Forelimb muscle (tissue), 1 donor: ENCODE data around the gene ABCC1. TPM values are rescaled to one million over a fixed set of nuclear protein-coding genes. Genes with fewer than 3 reads are reported as not detected.

ENCODE experiments used
- DNase-seq: peaks from one replicate; pipeline ENCODE4 v3.0.0-alpha.2; 2013; ENCODE audit warnings: low read depth
- polyA plus RNA-seq: library from polyadenylated mRNA; unstranded; fragments of 120-200 nt; gene quantifications from one replicate; pipeline ENCODE4 v1.2.1, GENCODE V29; 2013; ENCODE audit not compliant: insufficient read length

Gene ABCC1
- polyA plus RNA-seq, 1 donor: 4.1 TPM

DNA sequence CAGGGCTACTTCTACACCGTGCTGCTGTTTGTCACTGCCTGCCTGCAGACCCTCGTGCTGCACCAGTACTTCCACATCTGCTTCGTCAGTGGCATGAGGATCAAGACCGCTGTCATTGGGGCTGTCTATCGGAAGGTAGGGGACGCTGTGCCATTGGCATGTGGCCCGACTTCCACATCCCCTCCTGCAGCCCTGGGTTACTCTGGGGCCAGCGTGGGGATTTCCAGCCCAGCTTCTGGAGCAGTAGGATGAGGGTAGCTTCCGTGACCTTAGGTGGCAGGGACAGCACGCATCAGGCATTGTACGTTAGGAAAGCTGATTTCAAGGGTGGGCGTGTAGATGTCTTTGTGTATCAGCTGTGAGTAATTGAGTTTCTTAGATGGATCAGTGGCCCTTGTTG lies 96.5 kb downstream of the ABCC1 start:
- no peak for DNase-seq

- DNase-seq: no peak
These were observed 98.3 kb downstream of the ABCC1 start for GRCh38 chr16:16047761-16048160.

- DNase-seq: no peak
These were observed 99.6 kb downstream of the ABCC1 start for GRCh38 chr16:16048904-16049582.

- DNase-seq: no peak
These were observed 100.7 kb downstream of the ABCC1 start for GRCh38 chr16:16050106-16050505.

DNA sequence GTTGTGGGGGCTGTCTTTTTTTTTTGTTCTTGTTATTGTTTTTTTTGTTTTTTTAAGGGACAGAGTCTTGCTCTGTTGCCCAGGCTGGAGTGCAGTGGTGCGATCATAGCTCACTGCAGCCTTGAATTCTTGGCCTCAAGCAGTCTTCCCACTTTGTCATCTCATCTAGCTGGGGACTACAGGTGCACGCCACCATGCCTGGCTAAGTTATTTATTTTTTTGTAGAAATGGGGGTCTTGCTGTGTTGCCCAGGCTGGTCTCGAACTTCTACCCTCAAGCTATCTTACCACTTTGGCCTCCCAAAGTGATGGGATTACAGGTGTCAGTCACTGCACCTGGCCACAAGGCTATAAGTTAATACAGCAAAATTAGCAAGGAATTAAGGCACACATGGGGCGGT lies 101.7 kb downstream of the ABCC1 start:
- DNase-seq: no peak

DNA sequence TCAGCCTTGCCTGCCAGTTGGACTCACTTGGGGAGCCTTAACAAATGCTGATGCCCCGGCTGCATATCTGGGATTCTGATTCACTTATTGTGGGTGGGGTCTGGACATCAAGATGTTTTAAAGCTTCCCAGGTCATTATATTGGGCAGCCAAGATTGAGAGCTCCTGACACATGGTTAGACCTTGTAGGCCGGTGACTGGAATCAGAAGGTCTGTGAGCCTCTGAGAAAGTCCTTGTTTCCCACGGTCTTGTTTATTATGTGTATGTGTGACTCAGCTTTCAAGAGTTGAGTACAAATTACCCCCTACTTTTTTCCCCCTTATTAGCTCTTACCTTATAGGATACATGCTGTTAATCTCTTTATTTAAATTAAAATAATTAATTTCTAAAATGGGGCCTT lies 103.5 kb downstream of the ABCC1 start:
- no peak for DNase-seq

DNA sequence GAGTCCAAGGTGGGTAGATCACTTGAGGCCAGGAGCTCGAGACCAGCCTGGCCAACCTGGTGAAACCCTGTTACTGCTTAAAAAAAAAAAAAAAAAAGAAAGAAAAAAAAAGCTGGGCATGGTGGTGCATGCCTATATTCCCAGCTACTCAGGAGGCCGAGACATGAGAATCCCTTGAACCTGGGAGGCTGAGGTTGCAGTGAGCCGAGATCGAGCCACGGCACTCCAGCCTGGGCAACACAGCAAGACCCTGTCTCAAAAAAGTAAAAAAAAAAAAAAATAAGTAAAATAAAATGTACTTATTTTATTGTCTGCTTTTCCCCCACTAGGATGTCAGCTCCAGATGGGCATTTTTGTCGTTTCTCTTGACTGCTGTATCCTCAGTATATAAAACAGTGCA lies 107.7 kb downstream of the ABCC1 start:
- DNase-seq: no peak

DNA sequence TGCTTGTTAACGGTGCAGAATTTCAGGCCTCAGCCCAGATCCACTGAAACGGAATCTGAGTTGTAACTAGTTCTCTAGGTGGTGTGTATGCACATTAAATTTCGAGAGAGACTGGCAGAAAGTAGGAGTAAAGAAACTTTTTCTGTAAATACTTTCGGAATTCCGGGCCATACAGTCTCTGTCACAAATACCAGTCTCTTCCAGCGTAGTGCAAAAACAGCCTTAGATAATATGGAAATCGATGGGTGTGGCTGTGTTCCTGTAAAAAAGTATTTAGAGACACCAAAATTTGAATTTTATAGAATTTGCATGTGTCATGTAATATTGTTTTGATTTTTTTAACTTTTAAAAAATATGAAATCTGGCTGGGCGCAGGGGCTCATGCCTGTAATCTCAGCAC lies 109.7 kb downstream of the ABCC1 start:
- DNase-seq: no peak

DNA sequence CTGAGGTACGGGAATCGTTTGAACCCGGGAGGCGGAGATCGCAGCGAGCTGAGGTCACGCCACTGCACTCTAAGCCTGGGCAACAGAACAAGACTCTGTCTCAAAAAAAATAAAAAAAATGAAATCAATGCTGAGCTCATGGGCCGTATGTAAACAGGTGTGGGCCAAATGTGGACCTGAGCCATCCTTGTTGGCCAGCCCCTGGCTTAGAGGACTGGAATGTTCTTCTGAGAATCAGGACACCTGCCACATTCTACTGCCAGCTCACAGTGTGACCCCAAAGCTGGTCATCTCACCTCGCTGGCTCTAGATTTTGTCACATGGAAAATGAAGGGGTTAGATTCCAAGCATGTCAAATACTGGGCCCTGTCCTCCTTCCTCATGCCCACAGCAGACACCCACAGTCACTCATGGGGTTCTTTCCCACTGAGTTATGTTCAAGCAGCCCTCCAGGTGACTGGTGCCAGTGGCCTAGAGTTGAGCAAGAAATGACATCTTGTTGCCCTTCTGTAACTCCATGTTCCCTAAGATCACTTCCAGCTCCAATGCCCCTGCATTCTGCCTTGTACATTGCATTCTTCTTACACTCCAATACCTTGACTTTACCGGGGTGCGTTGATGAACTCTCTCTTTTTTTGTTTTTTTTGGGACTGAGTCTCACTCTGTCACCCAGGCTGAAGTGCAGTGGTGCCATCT lies 110.6 kb downstream of the ABCC1 start:
- no peak for DNase-seq

- no peak for DNase-seq
These were observed 112.9 kb downstream of the ABCC1 start for GRCh38 chr16:16062023-16062937.

GRCh38 chr16:16063683-16064082 lies 114.3 kb downstream of the ABCC1 start:
- DNase-seq: no peak

GRCh38 chr16:16064874-16065384 lies 115.5 kb downstream of the ABCC1 start:
- no peak for DNase-seq

- DNase-seq: no peak
These were observed 117.7 kb downstream of the ABCC1 start for GRCh38 chr16:16067127-16067526.

- DNase-seq: no peak
These were observed 122.3 kb downstream of the ABCC1 start for GRCh38 chr16:16071631-16072244.

DNA sequence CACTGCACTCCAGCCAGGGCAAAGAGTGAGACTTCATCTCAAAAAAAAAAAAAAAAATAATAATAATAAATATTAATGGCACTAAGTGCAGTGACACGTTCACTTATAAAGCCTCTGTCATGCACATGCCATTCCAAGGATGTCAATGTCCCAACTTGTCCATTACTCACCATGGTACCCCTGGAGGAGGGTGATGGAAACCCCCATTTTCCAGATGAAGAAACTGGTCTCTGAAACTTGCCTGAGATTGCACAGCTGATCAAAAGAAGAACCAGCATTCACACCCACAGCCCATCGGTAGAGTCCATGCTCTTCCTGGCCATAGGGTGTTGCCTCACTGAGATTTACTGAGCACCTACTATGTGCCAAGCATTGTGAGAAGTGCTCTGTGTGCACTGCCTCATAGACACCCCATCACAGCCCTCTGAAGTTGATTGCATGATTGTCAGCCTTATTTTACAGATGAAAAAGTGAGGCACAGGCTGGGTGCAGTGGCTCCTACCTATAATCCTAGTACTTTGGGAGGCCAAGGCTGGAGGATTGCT lies 123.7 kb downstream of the ABCC1 start:
- DNase-seq: no peak

GRCh38 chr16:16073891-16074881 lies 124.8 kb downstream of the ABCC1 start:
- no peak for DNase-seq

DNA sequence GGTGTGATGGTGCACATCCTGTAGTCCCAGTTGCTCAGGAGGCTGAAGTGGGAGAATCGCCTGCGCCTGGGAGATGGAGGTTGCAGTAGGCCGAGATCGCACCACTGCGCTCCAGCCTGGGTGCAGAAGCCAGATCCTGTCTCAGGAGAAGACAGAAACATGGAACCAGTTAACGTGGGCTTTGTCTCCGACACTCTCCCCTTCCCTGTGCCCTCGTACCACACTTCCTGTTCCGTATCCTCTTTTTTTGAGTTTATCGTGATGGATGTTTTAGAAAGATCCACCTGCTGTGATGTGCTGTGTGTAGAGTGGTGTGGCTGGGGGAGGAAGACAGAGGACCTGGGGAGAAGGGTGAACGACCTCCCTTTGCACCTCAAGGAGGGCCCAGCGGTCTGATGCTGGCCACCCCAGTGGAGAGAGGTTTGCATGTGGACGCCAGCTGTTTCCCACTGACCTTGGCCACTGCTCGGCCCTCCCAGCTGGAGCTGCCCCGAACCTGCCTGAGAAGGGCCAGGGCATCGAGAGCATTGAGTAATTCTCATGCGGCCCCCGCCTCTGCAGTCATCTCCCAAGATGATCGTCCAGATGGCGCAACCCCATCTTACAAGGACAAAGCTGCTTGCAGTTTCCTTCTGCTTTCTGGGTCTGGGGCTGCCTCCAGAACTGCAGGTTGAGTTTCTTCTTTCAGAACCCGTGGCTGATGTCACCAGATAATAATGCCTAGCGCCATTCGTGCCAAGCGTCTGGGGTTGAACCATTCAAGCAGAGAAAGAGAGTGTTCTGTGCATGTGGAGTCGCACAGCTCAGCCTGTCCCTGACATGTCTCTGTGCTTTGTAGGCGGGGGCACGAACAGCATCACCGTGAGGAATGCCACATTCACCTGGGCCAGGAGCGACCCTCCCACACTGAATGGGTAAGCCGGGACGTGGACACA lies 126.3 kb downstream of the ABCC1 start:
- no peak for DNase-seq

DNA sequence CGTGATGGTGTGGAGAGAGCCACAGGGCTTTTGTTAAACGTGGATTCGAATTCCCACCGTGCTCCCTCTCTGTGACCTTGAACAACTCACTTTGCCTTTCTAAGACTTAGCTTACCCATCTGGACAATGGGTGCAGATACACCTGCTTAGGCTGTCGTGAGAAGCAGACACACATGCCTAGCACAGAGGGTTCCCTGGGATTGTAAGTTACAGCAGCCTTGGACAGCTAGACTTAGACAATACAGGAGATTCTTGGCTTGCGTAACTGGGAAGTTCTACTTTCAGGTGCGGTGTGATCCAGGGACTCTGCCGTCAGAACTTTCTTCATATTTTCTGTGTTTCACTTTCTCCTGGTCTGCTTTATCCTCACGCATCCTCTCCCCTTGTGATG lies 127.0 kb downstream of the ABCC1 start:
- no peak for DNase-seq

- DNase-seq: no peak
These were observed 131.1 kb downstream of the ABCC1 start for GRCh38 chr16:16080465-16081065.
